ENCODE measurements around the gene LRRC3. TPM values are rescaled to one million over a fixed set of nuclear protein-coding genes. Genes with fewer than 3 reads are reported as not detected.

LRRC3 gene
- total RNA-seq, 2 donors from 2014 or later, result 3.5 TPM

DNA sequence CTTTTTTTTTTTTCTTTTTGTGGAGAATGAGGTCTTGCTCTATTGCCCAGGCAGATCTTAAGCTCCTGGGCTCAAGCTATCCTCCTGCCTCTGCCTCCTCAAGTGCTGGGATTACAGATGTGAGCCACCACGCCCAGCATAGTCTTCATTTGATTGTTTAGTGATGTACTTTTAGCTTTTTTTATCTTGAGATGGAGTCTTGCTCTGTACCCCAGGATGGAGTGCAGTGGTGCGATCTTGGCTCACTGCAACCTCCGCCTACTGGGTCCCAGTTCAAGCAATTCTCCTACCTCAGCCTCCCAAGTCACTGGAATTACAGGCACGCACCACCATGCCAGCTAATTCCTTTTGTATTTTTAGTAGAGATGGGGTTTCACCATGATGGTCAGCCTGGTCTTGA is 24.0 kb upstream of the LRRC3 start:
- no peak overlapping the region for H3K4me3 Mint-ChIP-seq
- peaks cover 5% of the 10 kb centered on the region for H3K4me1 Mint-ChIP-seq
- peaks cover 13% of the 10 kb centered on the region for H3K36me3 Mint-ChIP-seq (ENCODE audit: low read depth)
- no peak for ATAC-seq (replicated peaks)
- H3K27ac Mint-ChIP-seq, result no peak overlapping the region
- H3K27me3 Mint-ChIP-seq, result no peaks in the 10 kb centered on the region
- no peaks in the 10 kb centered on the region for H3K9me3 Mint-ChIP-seq

DNA sequence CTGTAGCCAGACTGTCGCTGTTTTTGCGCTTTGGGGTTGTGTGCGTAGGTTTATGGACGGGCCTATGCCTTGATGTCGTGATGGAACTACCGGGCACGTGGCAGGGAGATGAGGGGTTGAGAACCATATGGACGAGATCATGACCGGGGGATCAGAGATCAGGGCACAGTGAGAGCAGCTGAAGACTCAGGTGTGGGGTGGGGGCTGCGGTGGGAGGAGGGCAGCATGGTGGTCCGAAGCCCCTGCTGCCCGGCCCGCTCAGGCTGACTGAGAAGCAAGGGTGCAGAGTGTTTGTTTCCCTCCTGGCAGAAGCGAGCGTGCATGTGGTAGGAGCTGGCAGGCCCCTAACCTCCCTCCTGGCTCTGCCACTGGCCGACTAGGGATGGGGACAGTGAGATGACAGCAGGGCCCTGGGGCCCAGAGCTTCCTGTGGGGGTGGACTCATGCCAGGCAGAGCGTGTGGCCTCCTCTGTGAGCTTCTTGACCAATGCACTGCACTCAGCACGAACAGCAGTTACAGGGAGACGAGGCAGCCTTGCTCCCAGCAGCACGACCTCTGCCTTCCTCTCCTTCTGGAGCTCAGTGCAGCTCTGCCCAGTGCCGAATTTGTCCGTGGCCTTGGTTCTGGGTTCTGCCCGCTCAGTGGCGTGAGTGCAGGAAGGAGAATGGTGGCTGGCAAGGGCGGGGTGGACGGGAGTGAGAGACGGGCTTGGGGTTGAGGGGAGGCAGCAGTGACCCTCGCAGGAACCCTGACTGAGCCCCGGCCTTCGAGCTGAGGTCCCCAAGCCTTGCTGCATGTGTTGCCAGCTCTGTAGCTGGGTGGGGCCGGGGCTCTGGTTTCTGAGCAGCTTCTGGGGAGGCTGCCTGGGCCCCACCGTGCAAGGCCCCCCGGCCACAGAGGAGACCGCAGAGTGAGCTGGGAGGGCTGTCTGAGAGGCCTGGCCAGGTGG is 22.2 kb upstream of the LRRC3 start:
- peaks cover 13% of the 10 kb centered on the region for H3K36me3 Mint-ChIP-seq (ENCODE audit: low read depth)
- H3K9me3 Mint-ChIP-seq, result no peaks in the 10 kb centered on the region
- peaks cover 5% of the 10 kb centered on the region for H3K4me1 Mint-ChIP-seq
- no peak overlapping the region for H3K27ac Mint-ChIP-seq
- no peaks in the 10 kb centered on the region for H3K27me3 Mint-ChIP-seq
- no peak for ATAC-seq (replicated peaks)
- H3K4me3 Mint-ChIP-seq, result no peak overlapping the region

GRCh38 chr21:44433791-44434567 is 21.3 kb upstream of the LRRC3 start:
- Mint-ChIP-seq H3K4me1 (peaks cover 5% of the 10 kb centered on the region), H3K27me3 (no peaks in the 10 kb centered on the region), H3K4me3 (no peak overlapping the region), H3K27ac (no peak overlapping the region), H3K36me3 (ENCODE audit: low read depth) (peaks cover 13% of the 10 kb centered on the region), H3K9me3 (no peaks in the 10 kb centered on the region)
- ATAC-seq (replicated peaks), result no peak

- no peak for ATAC-seq (replicated peaks)
- Mint-ChIP-seq H3K27ac (no peak overlapping the region), H3K27me3 (no peaks in the 10 kb centered on the region), H3K4me3 (no peak overlapping the region), H3K36me3 (ENCODE audit: low read depth) (peaks cover 16% of the 10 kb centered on the region), H3K4me1 (peaks cover 5% of the 10 kb centered on the region), H3K9me3 (no peaks in the 10 kb centered on the region)
These were observed 20.8 kb upstream of the LRRC3 start for GRCh38 chr21:44434568-44434925.

DNA sequence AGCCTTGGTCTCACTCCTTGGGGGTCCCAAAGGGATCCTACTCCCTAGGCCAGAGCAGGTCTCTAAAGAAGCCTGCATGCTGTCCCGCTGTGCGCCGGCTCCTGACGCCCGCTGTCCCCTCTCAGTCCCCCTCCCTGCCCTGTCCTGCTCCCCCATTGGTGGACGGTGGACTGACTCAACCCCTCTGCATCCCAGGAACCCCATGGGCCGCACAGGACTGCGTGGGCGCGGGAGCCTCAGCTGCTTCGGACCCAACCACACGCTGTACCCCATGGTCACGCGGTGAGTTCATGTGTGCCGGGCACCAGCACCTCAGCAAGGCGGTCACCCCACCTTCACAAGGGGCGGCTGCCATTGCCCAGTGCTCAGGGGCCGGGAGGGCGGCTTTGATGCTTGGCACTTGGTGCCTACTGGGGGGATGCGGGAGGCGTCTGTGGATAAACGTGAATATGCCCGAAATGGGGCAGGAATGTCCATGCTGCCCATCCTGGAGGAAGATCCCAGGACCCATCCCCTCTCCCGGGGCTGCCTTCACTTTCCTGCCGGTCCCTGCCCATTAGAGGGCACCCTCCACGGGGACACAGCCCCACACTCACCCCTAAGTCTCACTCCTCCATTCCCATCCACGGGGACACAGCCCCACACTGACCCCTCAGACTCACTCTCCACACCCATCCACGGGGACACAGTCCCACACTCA is 20.2 kb upstream of the LRRC3 start:
- no peak overlapping the region for H3K27ac Mint-ChIP-seq
- H3K27me3 Mint-ChIP-seq, result no peaks in the 10 kb centered on the region
- H3K4me3 Mint-ChIP-seq, result no peak overlapping the region
- no peaks in the 10 kb centered on the region for H3K9me3 Mint-ChIP-seq
- H3K36me3 Mint-ChIP-seq (ENCODE audit: low read depth), result peaks cover 21% of the 10 kb centered on the region
- H3K4me1 Mint-ChIP-seq, result peaks cover 5% of the 10 kb centered on the region
- ATAC-seq (replicated peaks), result no peak

DNA sequence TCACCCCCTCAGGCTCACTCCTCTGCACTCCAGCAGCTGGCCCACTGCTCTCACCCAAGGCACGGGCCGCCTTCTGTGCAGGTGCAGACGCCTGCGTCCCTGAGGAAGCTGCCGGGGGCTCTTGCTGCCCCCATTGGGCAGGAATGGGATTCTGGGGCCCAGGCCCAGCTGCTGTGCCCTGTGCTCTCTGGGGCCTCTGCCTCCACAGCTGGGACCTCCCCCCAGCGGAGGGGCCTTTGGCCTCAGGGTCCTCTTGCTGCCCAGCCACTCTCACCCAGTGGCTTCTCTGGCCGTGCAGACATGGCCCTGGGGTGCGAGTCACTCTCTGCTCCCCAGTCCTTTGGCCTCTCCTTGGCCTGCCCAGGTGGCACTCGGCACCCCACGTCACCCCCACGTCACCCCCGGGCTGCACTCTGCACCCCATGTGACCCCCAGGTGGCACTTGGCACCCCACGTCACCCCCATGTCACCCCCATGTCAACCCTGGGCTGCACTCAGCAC is 19.1 kb upstream of the LRRC3 start:
- Mint-ChIP-seq H3K9me3 (no peaks in the 10 kb centered on the region), H3K4me3 (no peak overlapping the region), H3K27ac (no peak overlapping the region), H3K36me3 (ENCODE audit: low read depth) (peaks cover 24% of the 10 kb centered on the region), H3K27me3 (no peaks in the 10 kb centered on the region), H3K4me1 (peaks cover 5% of the 10 kb centered on the region)
- no peak for ATAC-seq (replicated peaks)

GRCh38 chr21:44436958-44437357 is 18.4 kb upstream of the LRRC3 start:
- Mint-ChIP-seq H3K9me3 (no peaks in the 10 kb centered on the region), H3K36me3 (ENCODE audit: low read depth) (peaks cover 22% of the 10 kb centered on the region)
- no peak for ATAC-seq (replicated peaks)

DNA sequence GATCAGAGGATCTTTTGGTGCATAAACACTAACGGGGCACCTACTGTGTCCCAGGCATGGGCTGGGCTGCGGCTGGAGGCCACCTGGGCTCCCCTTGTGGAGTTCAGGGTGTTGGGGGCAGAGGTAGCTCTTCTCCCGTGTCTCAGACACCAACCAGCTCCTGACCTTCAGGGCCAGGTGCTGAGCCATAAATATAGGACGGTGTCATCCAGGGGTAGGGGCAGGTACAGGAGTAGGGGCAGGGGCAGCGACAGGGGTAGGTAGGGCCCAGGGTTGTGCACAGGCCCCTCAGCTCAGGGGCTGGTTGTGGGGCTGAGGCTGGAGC is 18.0 kb upstream of the LRRC3 start:
- no peak for ATAC-seq (replicated peaks)
- no peaks in the 10 kb centered on the region for H3K27me3 Mint-ChIP-seq

More at GRCh38 chr21:44436958-44437357, 18.4 kb upstream of the LRRC3 start:
- peaks cover 5% of the 10 kb centered on the region for H3K4me1 Mint-ChIP-seq
- no peak overlapping the region for H3K27ac Mint-ChIP-seq
- H3K4me3 Mint-ChIP-seq, result no peak overlapping the region
- H3K27me3 Mint-ChIP-seq, result no peaks in the 10 kb centered on the region

GRCh38 chr21:44437696-44438431 is 17.4 kb upstream of the LRRC3 start:
- H3K27ac Mint-ChIP-seq, result no peak overlapping the region
- no peak for ATAC-seq (replicated peaks)
- H3K36me3 Mint-ChIP-seq (ENCODE audit: low read depth), result peaks cover 26% of the 10 kb centered on the region
- peaks cover 5% of the 10 kb centered on the region for H3K4me1 Mint-ChIP-seq
- H3K9me3 Mint-ChIP-seq, result no peaks in the 10 kb centered on the region
- no peaks in the 10 kb centered on the region for H3K27me3 Mint-ChIP-seq
- H3K4me3 Mint-ChIP-seq, result no peak overlapping the region

More for the DNA sequence above, 18.0 kb upstream of the LRRC3 start:
- no peak overlapping the region for H3K27ac Mint-ChIP-seq
- no peaks in the 10 kb centered on the region for H3K9me3 Mint-ChIP-seq
- peaks cover 22% of the 10 kb centered on the region for H3K36me3 Mint-ChIP-seq (ENCODE audit: low read depth)
- H3K4me1 Mint-ChIP-seq, result peaks cover 5% of the 10 kb centered on the region
- H3K4me3 Mint-ChIP-seq, result no peak overlapping the region

- H3K4me1 Mint-ChIP-seq, result peaks cover 5% of the 10 kb centered on the region
- no peaks in the 10 kb centered on the region for H3K27me3 Mint-ChIP-seq
- no peaks in the 10 kb centered on the region for H3K9me3 Mint-ChIP-seq
- H3K36me3 Mint-ChIP-seq (ENCODE audit: low read depth), result peaks cover 30% of the 10 kb centered on the region
- no peak for ATAC-seq (replicated peaks)
- no peak overlapping the region for H3K27ac Mint-ChIP-seq
- no peak overlapping the region for H3K4me3 Mint-ChIP-seq
These were observed 16.6 kb upstream of the LRRC3 start for GRCh38 chr21:44438531-44439210.

DNA sequence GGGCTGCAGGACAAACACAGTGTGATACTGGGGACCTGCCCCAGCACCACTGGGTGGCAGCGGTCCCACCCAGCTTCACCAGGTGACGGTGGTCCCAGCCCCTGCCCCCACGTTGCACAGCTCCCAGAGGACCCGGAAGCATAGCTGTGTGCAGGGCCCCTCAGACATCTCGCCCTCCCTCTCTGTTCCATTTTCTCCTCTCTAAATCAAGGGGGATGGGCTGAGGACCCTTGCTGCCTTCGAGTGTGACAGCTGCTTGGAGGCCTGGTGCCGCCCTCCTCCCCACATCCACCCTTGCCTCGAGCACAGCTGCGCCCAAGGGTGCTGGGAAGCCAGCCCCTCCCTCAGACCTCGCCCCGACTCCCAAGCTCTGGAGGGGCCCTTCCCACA is 16.1 kb upstream of the LRRC3 start:
- Mint-ChIP-seq H3K36me3 (ENCODE audit: low read depth) (peaks cover 30% of the 10 kb centered on the region), H3K4me1 (peaks cover 5% of the 10 kb centered on the region), H3K27ac (no peak overlapping the region), H3K27me3 (no peaks in the 10 kb centered on the region), H3K4me3 (no peak overlapping the region), H3K9me3 (no peaks in the 10 kb centered on the region)
- no peak for ATAC-seq (replicated peaks)

GRCh38 chr21:44440241-44441040 is 14.9 kb upstream of the LRRC3 start:
- no peaks in the 10 kb centered on the region for H3K9me3 Mint-ChIP-seq

DNA sequence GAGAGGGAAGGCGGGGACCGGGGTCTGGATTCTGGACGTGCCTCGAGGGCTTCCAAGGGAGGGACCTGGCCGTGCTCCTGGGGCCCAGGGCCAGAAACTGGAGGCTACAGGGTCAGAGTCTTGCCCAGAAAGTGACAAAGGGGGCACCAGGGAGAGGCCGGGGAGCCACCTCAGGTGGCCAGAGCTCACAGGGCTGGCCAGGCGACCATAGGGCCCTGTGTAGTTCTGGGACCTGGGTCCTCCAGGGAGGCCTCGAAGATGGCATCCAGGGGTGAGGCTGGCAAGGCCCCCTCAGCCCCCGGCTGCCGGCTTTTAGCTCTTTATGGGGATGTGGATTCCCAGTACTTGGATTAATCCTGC is 14.3 kb upstream of the LRRC3 start:
- Mint-ChIP-seq H3K4me1 (no peaks in the 10 kb centered on the region), H3K27ac (no peak overlapping the region), H3K9me3 (no peaks in the 10 kb centered on the region), H3K4me3 (no peak overlapping the region), H3K27me3 (no peaks in the 10 kb centered on the region), H3K36me3 (ENCODE audit: low read depth) (peaks cover 24% of the 10 kb centered on the region)
- no peak for ATAC-seq (replicated peaks)

More at GRCh38 chr21:44440241-44441040, 14.9 kb upstream of the LRRC3 start:
- Mint-ChIP-seq H3K36me3 (ENCODE audit: low read depth) (peaks cover 29% of the 10 kb centered on the region), H3K27ac (no peak overlapping the region), H3K4me3 (no peak overlapping the region), H3K27me3 (no peaks in the 10 kb centered on the region), H3K4me1 (peaks cover 4% of the 10 kb centered on the region)
- no peak for ATAC-seq (replicated peaks)

All from activated T-helper 17 cell treated with anti-CD3 and anti-CD28 coated beads, Interleukin-2, amount 50 U/mL, for 72 hours (primary cell).